Measurements from ENCODE around the gene LRRC46. TPM values are rescaled to one million over a fixed set of nuclear protein-coding genes. Genes with fewer than 3 reads are reported as not detected.
A peak's percentile ranks its signal among the peaks of the same experiment; 100 is the strongest.

LRRC46 gene
- polyA plus RNA-seq, 3 donors, result 2.4 to 2.8 (median 2.4) TPM

DNA sequence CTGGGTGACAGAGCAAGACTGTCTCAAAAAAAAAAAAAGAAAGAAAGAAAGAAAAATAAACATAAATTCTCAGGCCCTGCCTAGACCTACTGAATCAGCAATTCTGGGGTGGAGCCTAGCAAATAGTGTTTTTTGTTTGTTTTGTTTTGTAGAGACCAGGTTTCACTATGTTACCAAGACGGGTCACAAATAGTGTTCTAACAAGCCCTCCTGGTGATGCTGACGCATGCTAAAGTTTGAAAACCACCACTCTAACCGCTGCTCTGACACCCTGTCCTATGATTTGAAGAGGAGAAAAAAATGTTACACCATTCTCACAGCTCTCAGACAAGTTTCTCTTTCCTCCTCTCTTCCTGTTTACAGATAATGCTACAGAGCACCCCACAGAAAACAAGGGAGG, 1.6 kb upstream of the LRRC46 start:
- no peak for DNase-seq (ENCODE audit: low read depth in 3 of 3, low spot score in 2 of 3)

DNA sequence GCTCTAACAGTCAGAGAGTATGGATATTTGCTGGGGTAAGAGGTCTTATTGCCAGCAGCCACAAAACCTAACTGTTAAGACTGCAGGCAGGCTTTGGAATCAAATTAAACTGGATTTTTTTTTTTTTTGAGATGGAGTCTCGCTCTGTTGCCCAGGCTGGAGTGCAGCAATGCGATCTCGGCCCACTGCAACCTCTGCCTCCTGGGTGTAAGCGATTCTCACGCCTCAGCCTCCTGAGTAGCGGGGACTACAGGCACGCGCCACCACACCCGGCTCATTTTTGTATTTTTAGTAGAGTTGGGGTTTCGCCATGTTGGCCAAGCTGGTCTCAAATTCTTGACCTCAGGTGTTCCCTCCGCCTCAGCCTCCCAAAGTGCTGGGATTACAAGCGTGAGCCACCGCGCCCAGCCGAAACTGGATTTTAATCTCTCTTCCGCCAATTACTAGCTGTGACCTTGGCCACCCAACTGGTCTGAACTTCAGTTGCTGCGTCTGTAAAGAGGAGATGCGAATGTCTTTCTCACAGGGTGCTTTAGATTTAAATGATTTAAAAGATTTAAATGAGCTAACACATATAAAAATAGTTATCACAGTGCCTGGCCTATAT, 971 bp upstream of the LRRC46 start:
- no peak for DNase-seq (ENCODE audit: low read depth in 3 of 3, low spot score in 2 of 3)

DNA sequence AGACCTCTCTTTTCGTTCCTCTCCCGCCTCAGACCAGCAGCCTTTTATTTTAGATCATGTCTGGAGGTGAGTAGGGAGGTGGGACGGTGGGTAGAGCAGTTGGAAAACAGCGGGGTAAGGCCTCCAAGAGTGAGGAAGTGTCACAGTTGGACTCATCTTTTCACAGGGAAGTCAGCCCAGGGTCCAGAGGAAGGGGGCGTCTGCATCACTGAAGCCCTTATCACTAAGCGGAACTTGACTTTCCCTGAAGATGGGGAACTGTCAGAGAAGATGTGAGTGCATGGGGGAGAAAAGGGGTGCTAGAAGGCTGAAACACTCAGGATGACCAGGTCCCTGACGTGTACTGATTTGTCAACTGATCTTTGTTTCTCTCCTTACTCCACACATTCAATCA, 461 bp downstream of the LRRC46 start:
- no peak for DNase-seq (ENCODE audit: low read depth in 3 of 3, low spot score in 2 of 3)

DNA sequence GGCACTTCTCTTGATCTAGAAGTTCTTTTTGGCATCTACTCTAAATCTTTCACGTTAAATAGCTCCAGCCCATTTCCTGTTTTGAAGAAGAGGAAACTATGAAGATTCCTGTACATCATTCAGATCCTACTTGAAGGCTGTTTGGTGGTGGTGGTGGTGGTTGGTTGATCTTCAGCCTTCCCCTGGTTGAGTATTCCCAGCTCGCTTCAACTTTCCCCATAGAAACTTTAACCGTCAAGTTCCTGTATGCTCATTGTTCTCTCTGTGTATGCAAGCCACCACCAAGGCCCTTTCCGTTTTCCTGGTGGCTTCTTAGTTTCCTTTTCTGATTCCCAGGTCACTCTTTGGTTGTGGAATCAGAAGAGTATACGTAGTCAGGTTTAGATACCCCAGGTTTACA, 3.3 kb downstream of the LRRC46 start:
- DNase-seq (ENCODE audit: low read depth in 3 of 3, low spot score in 2 of 3), result no peak

DNA sequence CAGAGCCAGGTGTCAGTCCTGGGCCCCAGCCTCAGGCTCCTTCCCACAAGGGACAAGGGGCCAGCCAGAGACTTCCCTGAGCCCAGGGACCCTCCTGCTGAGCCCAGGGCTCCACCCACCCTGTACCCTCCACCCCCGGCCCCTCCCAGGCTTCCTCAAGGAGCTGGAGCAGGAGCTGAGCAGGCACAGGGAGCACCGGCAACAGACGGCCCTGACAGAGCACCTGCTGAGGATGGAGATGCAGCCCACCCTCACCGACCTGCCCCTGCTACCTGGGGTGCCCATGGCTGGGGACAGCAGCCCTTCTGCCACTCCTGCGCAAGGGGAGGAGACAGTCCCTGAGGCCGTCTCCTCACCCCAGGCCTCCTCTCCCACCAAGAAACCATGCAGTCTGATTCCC, 5.1 kb downstream of the LRRC46 start:
- no peak for DNase-seq (ENCODE audit: low read depth in 3 of 3, low spot score in 2 of 3)

GRCh38 chr17:47837401-47838039, 6.0 kb downstream of the LRRC46 start:
- DNase-seq (ENCODE audit: low read depth in 3 of 3, low spot score in 2 of 3), result no peak

- no peak for DNase-seq (ENCODE audit: low read depth in 3 of 3, low spot score in 2 of 3)
Observed at GRCh38 chr17:47838636-47839035, 7.2 kb downstream of the LRRC46 start.

- no peak for DNase-seq (ENCODE audit: low read depth in 3 of 3, low spot score in 2 of 3)
Observed at GRCh38 chr17:47839071-47839470, 7.6 kb downstream of the LRRC46 start.

DNA sequence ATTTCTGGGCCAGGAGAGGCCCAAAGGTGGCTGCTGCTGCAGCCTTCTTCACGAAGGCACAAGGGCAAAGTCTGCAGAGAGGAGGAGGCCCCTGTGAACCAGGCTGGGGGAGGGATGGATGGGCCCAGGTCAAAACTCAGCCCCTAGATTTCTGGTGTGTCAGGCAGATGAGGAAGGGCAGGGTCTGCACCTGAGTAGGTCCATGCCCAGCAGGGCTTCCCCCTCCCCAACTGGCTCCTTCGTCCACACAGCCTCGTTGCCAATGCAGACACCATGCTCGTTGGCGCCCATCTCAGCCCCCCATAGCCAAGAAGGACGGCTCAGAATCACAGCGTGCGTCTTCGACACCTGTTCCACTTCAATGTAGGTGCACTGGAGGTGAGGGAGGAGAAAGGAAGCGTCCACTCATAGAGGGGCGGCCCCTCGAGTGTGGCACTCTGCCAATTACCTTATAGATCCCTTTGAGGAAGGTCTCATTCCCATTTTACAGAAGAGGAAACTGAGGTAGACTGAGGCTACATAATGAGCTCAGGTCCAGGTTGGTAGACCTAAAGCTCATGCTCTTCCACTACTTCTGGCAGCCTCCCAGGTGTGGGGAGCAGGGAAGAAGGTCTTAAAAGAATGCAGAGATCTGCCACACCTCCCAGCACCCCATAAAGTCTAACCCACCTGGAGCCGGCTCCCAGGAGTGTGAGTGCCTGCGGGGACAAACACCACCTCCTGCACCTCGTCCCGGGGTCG, 8.7 kb downstream of the LRRC46 start:
- no peak for DNase-seq (ENCODE audit: low read depth in 3 of 3, low spot score in 2 of 3)

DNA sequence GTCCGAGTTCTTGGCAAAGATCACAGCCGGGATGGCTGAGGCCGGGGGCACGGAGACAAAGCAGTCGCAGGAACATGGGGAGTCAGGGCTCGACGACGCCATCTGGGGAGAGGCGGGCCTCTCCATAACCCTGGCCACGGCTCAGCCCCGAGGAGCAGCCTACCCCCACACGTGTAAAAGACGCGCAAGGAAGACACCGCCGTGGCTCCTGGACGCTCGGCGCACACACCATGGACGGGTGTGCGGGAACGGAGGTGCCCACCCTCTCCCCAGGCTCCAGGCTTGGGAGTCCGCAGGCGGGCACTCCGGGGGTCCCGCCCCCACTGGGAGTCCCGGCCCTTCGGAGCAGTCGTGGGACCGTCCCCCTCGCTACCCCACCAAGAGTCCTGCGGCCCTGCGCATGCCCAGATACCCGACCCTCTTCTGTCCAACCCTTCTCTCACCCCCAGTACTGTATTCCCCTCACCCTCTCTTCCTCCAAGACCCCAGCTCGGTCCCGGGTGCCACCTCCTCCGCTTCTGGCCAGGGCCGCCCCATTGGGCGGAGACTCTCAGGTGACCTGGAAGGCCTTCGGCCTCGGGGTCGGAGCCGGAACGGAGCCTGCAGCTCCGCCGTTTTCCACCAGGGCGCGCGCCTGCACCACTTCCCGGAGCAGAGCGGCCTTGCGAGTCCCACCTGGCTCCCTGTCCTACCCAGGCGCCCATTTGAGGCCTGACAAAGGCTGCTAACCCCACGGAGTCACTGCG, 9.4 kb downstream of the LRRC46 start, which contains the start of gene SCRN2:
Gene SCRN2 (minus strand): TSS at position 532 of the 746 bp plus-strand sequence. CDS start 430 bp downstream, at position 102.
- peak; percentile 72 to 81 (median 78) for DNase-seq (ENCODE audit: low read depth in 3 of 3, low spot score in 2 of 3)

DNA sequence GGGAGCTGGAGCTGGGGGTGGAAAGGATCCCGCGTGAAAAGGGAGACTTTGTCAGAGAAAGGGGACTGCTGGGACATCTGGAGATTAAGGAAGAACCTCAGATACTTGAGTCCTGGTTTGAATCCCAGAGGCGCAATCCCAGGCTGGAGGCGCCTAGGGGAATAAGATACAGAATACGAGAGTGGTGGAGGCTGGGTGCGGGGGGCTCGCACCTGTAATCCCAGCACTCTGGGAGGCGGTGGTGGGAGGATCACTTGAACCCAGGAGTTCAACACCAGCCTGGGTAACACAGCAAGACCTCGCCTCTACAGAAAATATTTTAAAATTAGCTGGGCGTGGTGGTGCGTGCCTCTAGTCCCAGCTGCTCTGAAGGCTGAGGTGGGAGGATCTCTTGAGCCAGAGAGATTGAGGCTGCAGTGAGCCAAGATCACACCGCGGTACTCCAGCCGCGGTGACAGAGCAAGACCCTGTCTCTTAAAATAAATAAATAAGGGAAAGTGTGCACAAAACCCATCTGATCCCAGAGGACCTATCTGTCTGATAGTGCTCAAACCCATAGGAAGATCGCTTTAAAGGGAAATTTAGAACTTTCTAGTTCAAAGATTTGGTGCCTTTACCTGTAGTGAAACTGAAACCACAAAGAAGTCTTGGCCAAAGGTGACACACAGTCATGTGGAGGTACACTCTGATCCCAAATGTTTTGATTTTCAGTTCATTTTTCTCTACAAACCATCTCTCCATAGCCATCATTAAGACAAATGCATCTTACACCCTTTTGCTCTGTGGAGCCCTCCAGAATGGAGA, 10.2 kb downstream of the LRRC46 start:
- no peak for DNase-seq (ENCODE audit: low read depth in 3 of 3, low spot score in 2 of 3)

DNA sequence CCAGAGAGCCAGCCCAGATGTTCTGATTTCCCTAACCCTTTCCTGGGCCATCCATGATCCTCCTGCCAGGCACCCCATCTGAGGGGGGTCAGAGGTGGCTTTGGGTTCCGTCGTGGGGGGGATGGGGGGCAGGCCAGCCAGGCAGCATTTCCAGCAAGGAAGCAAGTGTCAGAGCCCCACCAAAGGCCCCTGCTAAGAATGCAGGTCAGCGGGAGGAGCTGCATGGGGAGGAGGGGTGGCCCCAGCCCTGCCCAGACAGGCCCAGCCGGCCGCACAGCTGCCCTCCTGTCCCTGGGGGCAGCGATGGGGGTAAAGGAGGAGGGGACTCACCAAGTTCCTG, 11.9 kb downstream of the LRRC46 start:
- no peak for DNase-seq (ENCODE audit: low read depth in 3 of 3, low spot score in 2 of 3)

GRCh38 chr17:47844227-47844626, 12.8 kb downstream of the LRRC46 start:
- no peak for DNase-seq (ENCODE audit: low read depth in 3 of 3, low spot score in 2 of 3)

GRCh38 chr17:47844814-47845715, 13.6 kb downstream of the LRRC46 start:
- no peak for DNase-seq (ENCODE audit: low read depth in 3 of 3, low spot score in 2 of 3)

DNA sequence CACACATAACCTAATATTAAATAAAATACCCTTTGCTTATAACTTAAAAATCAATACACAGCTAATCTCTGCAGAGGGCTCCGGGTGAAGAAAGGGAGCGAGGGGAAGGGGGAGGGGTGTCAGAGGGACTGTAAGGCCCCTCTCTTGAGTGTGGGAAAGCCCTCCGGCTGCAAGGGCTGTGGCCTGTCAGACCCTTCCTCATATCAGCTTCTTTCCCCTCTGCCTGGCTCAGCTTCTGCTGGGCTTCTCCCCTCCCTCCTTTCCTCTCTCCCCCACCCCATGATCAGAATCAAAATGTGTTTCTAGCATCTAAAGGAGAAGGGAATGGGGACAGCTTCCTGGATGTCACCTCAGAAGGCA, 14.2 kb downstream of the LRRC46 start:
- DNase-seq (ENCODE audit: low read depth in 3 of 3, low spot score in 2 of 3), result no peak

DNA sequence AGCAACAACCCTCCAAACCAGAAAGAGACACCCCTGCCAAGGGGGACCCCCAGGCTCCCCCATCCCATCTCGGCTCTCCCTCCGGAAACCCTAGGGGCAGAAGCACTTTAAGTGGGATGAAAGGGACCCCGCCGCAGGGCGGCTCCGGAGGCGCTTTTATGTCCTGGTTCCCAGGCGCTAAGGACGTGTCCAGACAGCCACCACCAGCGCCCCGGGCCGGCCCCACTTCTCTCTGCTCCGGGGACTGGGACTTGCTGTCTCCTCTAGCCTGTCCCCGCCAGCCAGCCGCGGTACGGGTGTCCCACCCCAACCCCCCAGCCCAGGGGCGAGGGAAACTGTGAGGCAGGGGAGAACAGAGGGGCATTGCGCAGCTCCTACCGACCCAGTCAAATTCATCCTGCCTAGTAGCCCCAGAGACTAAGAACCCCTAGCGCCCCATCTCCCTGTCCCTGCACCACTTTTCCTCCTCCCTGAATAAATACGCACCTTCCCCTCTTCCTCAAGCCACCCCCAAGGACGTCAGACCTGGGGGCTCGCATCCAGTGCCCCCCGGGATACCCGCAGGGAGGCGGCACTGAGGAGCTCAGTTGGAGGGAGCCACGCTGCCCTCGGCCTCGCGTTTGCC, 15.4 kb downstream of the LRRC46 start:
- no peak for DNase-seq (ENCODE audit: low read depth in 3 of 3, low spot score in 2 of 3)

GRCh38 chr17:47847341-47848197, 16.1 kb downstream of the LRRC46 start:
- DNase-seq (ENCODE audit: low read depth in 3 of 3, low spot score in 2 of 3), result no peak

GRCh38 chr17:47848198-47848513, 16.7 kb downstream of the LRRC46 start:
- no peak for DNase-seq (ENCODE audit: low read depth in 3 of 3, low spot score in 2 of 3)

- DNase-seq (ENCODE audit: low read depth in 3 of 3, low spot score in 2 of 3), result no peak
Observed at GRCh38 chr17:47850373-47850691, 18.9 kb downstream of the LRRC46 start.
